ENCODE data around the gene EIF2B2. TPM values are rescaled to one million over a fixed set of nuclear protein-coding genes. Genes with fewer than 3 reads are reported as not detected.

The EIF2B2 gene
- total and polyA plus RNA-seq, 2 of the 13 experiments (the other 11 are each of a cell fraction or from before 2014, with no cell fraction given), result 54.4 to 78.6 TPM

- TF ChIP-seq NFIC (IDR thresholded peaks at IDR 0.05; ENCODE audit: low read length) (peak; percentile 77), POLR2A (IDR thresholded peaks at IDR 0.05; ENCODE audit: insufficient read depth in 1 of 2, low read depth in 2 of 2, low read length in 2 of 2) (peak in 1 of 2 experiments; percentile 24; a peak in 1 of 4 replicates), KLF16 (CRISPR knock-in tag; IDR thresholded peaks at IDR 0.05) (peak in 1 of 2 experiments; percentile 35; a peak in 1 of 4 replicates), ZNF331 (CRISPR knock-in tag; IDR thresholded peaks at IDR 0.05) (peak; percentile 16; the same call in 1 of the 2 replicates), NCOR1 (IDR thresholded peaks at IDR 0.05; ENCODE audit: borderline replicate concordance, low read length) (peak; percentile 13; the same call in 1 of the 2 replicates), ZNF558 (CRISPR knock-in tag; IDR thresholded peaks at IDR 0.05; ENCODE audit: borderline replicate concordance) (no peak), BORCS8-MEF2B (CRISPR knock-in tag; IDR thresholded peaks at IDR 0.05) (peak; percentile 38), REPIN1 (CRISPR knock-in tag; IDR thresholded peaks at IDR 0.05; ENCODE audit: borderline replicate concordance, low read depth) (peak; percentile 37; the same call in 1 of the 2 replicates), NRL (CRISPR knock-in tag; IDR thresholded peaks at IDR 0.05; ENCODE audit: borderline replicate concordance) (peak; percentile 36; the same call in 1 of the 2 replicates), MYC (CRISPR knock-in tag; IDR thresholded peaks at IDR 0.05; ENCODE audit: borderline replicate concordance) (peak; percentile 65; the same call in 1 of the 2 replicates), ZNF629 (CRISPR knock-in tag; conservative IDR thresholded peaks at IDR 0.05) (0 out of 2 replicates have a peak, but pooled peaks have one; percentile 12)
- TF ChIP-seq, protein P1, sequence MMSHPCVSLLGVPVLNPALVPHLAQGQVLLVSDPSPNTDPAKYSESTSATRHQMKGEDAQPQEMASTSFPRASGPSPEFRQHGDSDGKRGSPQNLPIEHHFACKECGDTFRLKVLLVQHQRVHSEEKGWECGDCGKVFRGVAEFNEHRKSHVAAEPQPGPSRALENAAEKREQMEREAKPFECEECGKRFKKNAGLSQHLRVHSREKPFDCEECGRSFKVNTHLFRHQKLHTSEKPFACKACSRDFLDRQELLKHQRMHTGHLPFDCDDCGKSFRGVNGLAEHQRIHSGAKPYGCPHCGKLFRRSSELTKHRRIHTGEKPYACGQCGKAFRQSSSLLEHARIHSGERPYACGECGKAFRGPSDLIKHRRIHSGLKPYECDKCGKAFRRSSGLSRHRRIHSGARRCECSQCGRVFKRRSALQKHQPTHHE (CRISPR knock-in tag; IDR thresholded peaks at IDR 0.05; ENCODE audit: borderline replicate concordance), result peak; percentile 45; the same call in 1 of the 2 replicates
Observed at GRCh38 chr14:74954232-74954946, 48.3 kb upstream of the EIF2B2 start (continued).

All from HepG2 (cell line).